ENCODE measurements around the gene RHCE. TPM values are rescaled to one million over a fixed set of nuclear protein-coding genes. Genes with fewer than 3 reads are reported as not detected.

RHCE gene
- total and polyA plus RNA-seq, 2 of the 8 experiments (the other 6 are each of a cell fraction or from before 2014, with no cell fraction given), result 0.23 to 0.50 TPM

DNA sequence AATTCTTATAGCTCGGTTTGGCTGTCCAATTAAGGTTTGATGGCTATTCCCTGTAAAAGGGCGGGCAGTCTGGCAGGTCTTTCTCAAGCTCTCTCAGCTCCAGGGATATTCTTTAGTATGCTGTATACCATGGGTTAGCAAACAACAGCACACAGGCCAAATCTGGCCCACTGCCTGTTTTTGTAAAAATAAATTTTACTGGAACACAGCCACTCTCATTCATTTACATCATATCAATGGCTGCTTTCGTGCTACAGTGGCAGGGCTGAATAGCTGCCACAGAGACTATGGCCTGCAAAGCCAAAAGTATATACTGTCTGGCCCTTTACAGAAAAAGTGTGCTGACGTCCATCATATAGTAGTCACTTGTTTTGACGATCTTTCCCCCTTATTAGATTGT lies 42.1 kb upstream of the RHCE start (continued):
- TF ChIP-seq CBX8 (IDR thresholded peaks at IDR 0.05; ENCODE audit: borderline replicate concordance, low read depth, low read length), result no peak
- no peak for TF ChIP-seq KDM5A (IDR thresholded peaks at IDR 0.05; ENCODE audit: low read length)

Data from H1 (cell line).